NCI-H82 treated with DMSO at 0.1 percent for 48 hours (cell line): ENCODE measurements around the gene TAC4.

Source experiments
- DNase-seq: peaks from one replicate; lab custom pipeline; 2025; ENCODE audit not compliant: unreplicated experiment; lab: John Stamatoyannopoulos, UW

TAC4 gene

GRCh38 chr17:49815761-49816281 lies 32.0 kb downstream of the TAC4 start:
- no peak for DNase-seq

GRCh38 chr17:49814781-49815529 lies 32.9 kb downstream of the TAC4 start:
- no peak for DNase-seq

GRCh38 chr17:49809056-49809455 lies 38.8 kb downstream of the TAC4 start:
- no peak for DNase-seq

DNA sequence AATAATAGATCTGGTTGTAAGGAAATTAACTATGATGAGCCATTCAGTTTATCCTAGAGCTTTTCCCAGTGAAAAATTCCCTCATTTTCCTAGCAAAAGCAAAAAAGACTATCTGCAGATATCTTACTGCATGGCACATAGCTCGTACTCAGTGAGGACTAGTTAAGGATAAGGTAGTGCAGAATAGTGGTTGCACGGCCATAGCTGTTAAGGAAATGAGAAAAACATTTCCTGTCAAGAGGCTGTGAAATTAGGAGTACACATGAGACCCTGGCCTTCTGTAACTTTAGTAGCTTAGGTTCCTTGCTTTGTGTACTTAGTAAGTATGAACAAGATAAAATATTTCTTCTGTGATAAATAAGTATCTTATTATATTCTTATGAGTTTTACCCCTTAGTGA lies 49.1 kb downstream of the TAC4 start:
- no peak for DNase-seq

DNA sequence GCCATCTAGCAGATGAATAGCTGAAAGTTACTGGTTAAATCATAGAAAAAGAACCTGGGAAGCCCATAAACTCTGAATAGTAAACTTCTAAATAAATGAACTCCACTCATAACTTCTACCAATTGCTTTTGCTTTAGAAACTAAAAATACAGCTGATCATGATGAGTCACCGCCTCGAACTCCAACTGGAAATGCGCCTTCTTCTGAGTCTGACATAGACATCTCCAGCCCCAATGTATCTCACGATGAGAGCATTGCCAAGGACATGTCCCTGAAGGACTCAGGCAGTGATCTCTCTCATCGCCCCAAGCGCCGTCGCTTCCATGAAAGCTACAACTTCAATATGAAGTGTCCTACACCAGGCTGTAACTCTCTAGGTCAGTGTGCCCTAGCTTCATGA lies 49.7 kb downstream of the TAC4 start:
- no peak for DNase-seq

DNA sequence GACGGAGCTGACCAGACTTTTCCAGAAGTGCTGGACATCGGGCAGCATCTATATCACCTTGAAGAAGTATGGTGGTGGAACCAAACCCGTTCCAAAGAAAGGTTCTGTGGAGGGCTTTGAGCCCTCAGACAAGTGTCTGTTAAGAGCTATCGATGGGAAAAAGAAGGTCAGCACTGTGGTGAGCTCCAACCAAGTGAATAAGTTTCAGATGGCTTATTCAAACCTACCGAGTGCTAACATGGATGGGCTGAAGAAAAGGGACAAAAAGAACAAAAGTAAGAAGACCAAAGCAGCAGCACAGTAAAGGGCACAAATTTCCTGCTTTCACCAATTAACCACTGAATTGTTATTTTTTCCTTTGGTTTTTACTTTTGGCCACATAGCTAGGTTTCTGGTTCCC lies 52.5 kb downstream of the TAC4 start:
- no peak for DNase-seq

DNA sequence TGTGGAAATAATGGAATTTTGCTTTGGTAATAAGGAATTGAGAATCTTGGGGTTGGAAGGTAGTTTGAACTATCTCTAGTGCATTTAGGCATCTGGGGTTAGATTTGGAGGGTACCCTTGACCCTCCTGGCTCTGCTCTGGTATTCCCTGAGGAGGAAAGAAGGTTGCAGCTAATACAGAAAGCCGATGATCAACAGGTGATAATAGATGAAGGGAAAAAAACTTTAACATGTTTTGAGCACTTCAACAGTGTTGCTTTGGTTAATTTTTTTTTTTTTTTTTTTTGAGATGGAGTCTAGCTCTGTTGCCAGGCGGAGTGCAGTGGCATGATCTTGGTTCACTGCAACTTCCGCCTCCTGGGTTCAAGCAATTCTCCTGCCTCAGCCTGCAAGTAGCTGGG lies 54.6 kb downstream of the TAC4 start:
- DNase-seq = no peak

GRCh38 chr17:49789243-49789578 lies 58.7 kb downstream of the TAC4 start:
- DNase-seq = no peak

GRCh38 chr17:49788478-49789242 lies 59.2 kb downstream of the TAC4 start, which contains the start of gene KAT7:
KAT7 (plus strand) TSS chr17:49788681; CDS start chr17:49788835, 154 bp downstream.
- DNase-seq = peak; percentile 100
